GM20000 (cell line): ENCODE data around the gene REV3L.
A peak's percentile ranks its signal among the peaks of the same experiment; 100 is the strongest.
"Not testable (repeated sequence)": the region's sequence is repeated elsewhere in the genome, so short reads cannot be mapped to it uniquely, and the experiment has no call there.

Experiments
- DNase-seq: peaks from one replicate; pipeline ENCODE4 v3.0.0; 2012; ENCODE audit warnings: low spot score
- CTCF ChIP-seq: IDR thresholded peaks from 2 replicates; pipeline ENCODE4 v1.5.1; 2012; ENCODE audit warnings: mild to moderate bottlenecking, control low read depth; ENCODE audit errors: extremely low read depth, missing control alignments

Gene REV3L

GRCh38 chr6:111342913-111343312 is 140.1 kb downstream of the REV3L start:
- TF ChIP-seq CTCF: no peak
- DNase-seq: no peak

- TF ChIP-seq CTCF: no peak
- DNase-seq: no peak
These were observed 143.7 kb downstream of the REV3L start for GRCh38 chr6:111339294-111339693.

- peak; percentile 42 for DNase-seq
- no peak for TF ChIP-seq CTCF
These were observed 144.2 kb downstream of the REV3L start for GRCh38 chr6:111338843-111339242.

- DNase-seq: no peak
- no peak for TF ChIP-seq CTCF
These were observed 145.2 kb downstream of the REV3L start for GRCh38 chr6:111337829-111338236.

GRCh38 chr6:111329882-111330633 is 153.0 kb downstream of the REV3L start:
- peak; percentile 36 for DNase-seq
- TF ChIP-seq CTCF: no peak

- no peak for TF ChIP-seq CTCF
- no peak for DNase-seq
These were observed 156.5 kb downstream of the REV3L start for GRCh38 chr6:111326563-111326962.

- DNase-seq: no peak
- no peak for TF ChIP-seq CTCF
These were observed 160.9 kb downstream of the REV3L start for GRCh38 chr6:111322145-111322544.

- DNase-seq: not testable (repeated sequence)
These were observed 175.1 kb downstream of the REV3L start for GRCh38 chr6:111307950-111308349.
